Natural killer cell (primary cell): Measurements from ENCODE around the gene CDC42BPG. TPM values are rescaled to one million over a fixed set of nuclear protein-coding genes. Genes with fewer than 3 reads are reported as not detected.
A peak's percentile ranks its signal among the peaks of the same experiment; 100 is the strongest.

ENCODE experiments used
- ATAC-seq, 3 donors: fragments of 150-1000 bp in 2 of 3; fragments of 200-7000 bp in 1 of 3; cut with Tn5 transposase; 1 replicate in 1 of 3; 2 replicates in 2 of 3; pipeline ENCODE4 v1.10.0; 2021; ENCODE audit warnings: mild to moderate bottlenecking in 2 of 3, moderate library complexity in 2 of 3
- DNase-seq, 2 donors: peaks; one replicate each; pipeline versions ENCODE4 v3.0.0 to v3.0.0-alpha.2; 2013 to 2021; ENCODE audit warnings: mixed read lengths in 1 of 2
- H3K27ac ChIP-seq: one replicate; pipeline ENCODE4 v1.5.1; 2013; ENCODE audit warnings: mild to moderate bottlenecking, low read length
- H3K27me3 ChIP-seq: one replicate; pipeline ENCODE4 v1.6.1; 2013; ENCODE audit warnings: low read length; ENCODE audit not compliant: control insufficient read depth, insufficient read depth
- H3K36me3 ChIP-seq: one replicate; pipeline ENCODE4 v1.6.1; 2013; ENCODE audit warnings: low read length; ENCODE audit not compliant: control insufficient read depth, insufficient read depth
- H3K4me1 ChIP-seq: one replicate; pipeline ENCODE4 v1.6.1; 2013; ENCODE audit warnings: low read length; ENCODE audit not compliant: control insufficient read depth, insufficient read depth
- H3K4me3 ChIP-seq: one replicate; pipeline ENCODE4 v1.5.1; 2013; ENCODE audit warnings: low read length
- H3K9me3 ChIP-seq: one replicate; pipeline ENCODE4 v1.6.1; 2013; ENCODE audit warnings: low read length; ENCODE audit not compliant: control insufficient read depth, insufficient read depth
- H3K27ac Mint-ChIP-seq, 2 donors: one replicate each; pipeline ENCODE4 v1.8.0; 2022; ENCODE audit warnings: mild to moderate bottlenecking in 2 of 2, mixed read lengths in 2 of 2, moderate library complexity in 1 of 2
- H3K27me3 Mint-ChIP-seq, 2 donors: one replicate each; pipeline ENCODE4 v1.8.0; 2022; ENCODE audit warnings: low read depth in 2 of 2, mixed read lengths in 2 of 2
- H3K36me3 Mint-ChIP-seq: one replicate; pipeline ENCODE4 v1.8.0; 2022; ENCODE audit warnings: mixed read lengths
- H3K4me1 Mint-ChIP-seq, 2 donors: one replicate each; pipeline ENCODE4 v1.8.0; 2022; ENCODE audit warnings: mixed read lengths in 2 of 2
- H3K4me3 Mint-ChIP-seq: one replicate; pipeline ENCODE4 v1.8.0; 2022; ENCODE audit warnings: mild to moderate bottlenecking, moderate library complexity, mixed read lengths
- H3K9me3 Mint-ChIP-seq, 2 donors: one replicate each; pipeline ENCODE4 v1.8.0; 2022; ENCODE audit warnings: mixed read lengths in 2 of 2
- CTCF ChIP-seq: fragments of 200-600 bp; IDR thresholded peaks from one replicate; pipeline ENCODE4 v1.8.0; 2022; ENCODE audit warnings: antibody characterized with exemption
- whole genome bisulfite sequencing: methylation state at CpG from one replicate; pipeline ENCODE4 v1.1.7; 2013; ENCODE audit warnings: missing lambda C conversion rate; ENCODE audit not compliant: insufficient coverage; 5-methylcytosine and 5-hydroxymethylcytosine counted together
- intact Hi-C: fragments of 100-400 bp; cut with micrococcal nuclease; formaldehyde crosslinking; loops from one replicate; pipeline ENCODE4 v1.14.2; 2022
- total RNA-seq, 4 donors: library from RNA; stranded (reverse); fragments of 120-200 nt in 1 of 4; gene quantifications; one replicate each; pipeline versions ENCODE4 v1.2.3 to v1.2.4, GENCODE V29; 2013 to 2022

The CDC42BPG gene
- total RNA-seq, 3 donors from 2014 or later (not counting 1 experiment from before 2014, with no cell fraction given) = 8.2 to 12.7 (median 10.7) TPM

GRCh38 chr11:64804346-64805210 lies 39.9 kb downstream of the CDC42BPG start:
- Histone ChIP-seq H3K27ac (no peak overlapping the region), H3K4me1 (peaks cover 49% of the 10 kb centered on the region), H3K4me3 (no peak overlapping the region), H3K9me3 (no peaks in the 10 kb centered on the region), H3K27me3 (no peaks in the 10 kb centered on the region), H3K36me3 (peaks cover 12% of the 10 kb centered on the region)
- peak overlapping the region; percentile 92 to 95 for H3K27ac Mint-ChIP-seq
- H3K4me3 Mint-ChIP-seq = peak overlapping the region; percentile 92
- ATAC-seq (no peak), DNase-seq (no peak)
- no peaks in the 10 kb centered on the region for H3K27me3 Mint-ChIP-seq
- TF ChIP-seq CTCF = no peak
- WGBS = 97% methylated on average over 41 of the region's 41 CpGs
- H3K4me1 Mint-ChIP-seq = peaks cover 15 to 25% of the 10 kb centered on the region in 2 donors
- no peaks in the 10 kb centered on the region for H3K9me3 Mint-ChIP-seq
- intact Hi-C loops = no loop called here
- H3K36me3 Mint-ChIP-seq = no peaks in the 10 kb centered on the region

GRCh38 chr11:64803846-64804345 lies 40.6 kb downstream of the CDC42BPG start:
- ATAC-seq = no peak
- H3K9me3 Mint-ChIP-seq = no peaks in the 10 kb centered on the region
- Histone ChIP-seq H3K9me3 (no peaks in the 10 kb centered on the region), H3K4me3 (peak overlapping the region; percentile 60), H3K36me3 (peaks cover 16% of the 10 kb centered on the region), H3K4me1 (peaks cover 42% of the 10 kb centered on the region), H3K27ac (peak overlapping the region; percentile 81), H3K27me3 (no peaks in the 10 kb centered on the region)
- no peak for TF ChIP-seq CTCF
- 60% methylated on average over 15 of the region's 15 CpGs for WGBS
- peaks cover 10 to 20% of the 10 kb centered on the region in 2 donors for H3K4me1 Mint-ChIP-seq
- peak overlapping the region; percentile 92 for H3K4me3 Mint-ChIP-seq
- DNase-seq = no peak
- no peaks in the 10 kb centered on the region for H3K36me3 Mint-ChIP-seq
- peak overlapping the region; percentile 92 to 95 for H3K27ac Mint-ChIP-seq
- H3K27me3 Mint-ChIP-seq = no peaks in the 10 kb centered on the region
- intact Hi-C loops = no loop called here

- H3K27me3 ChIP-seq = no peaks in the 10 kb centered on the region
- Mint-ChIP-seq H3K9me3 (no peaks in the 10 kb centered on the region), H3K4me1 (peaks cover 10 to 20% of the 10 kb centered on the region in 2 donors), H3K27me3 (no peaks in the 10 kb centered on the region), H3K27ac (peak within 1 kb of the TSS; percentile 92 to 95), H3K4me3 (peak within 1 kb of the TSS; percentile 92), H3K36me3 (no peaks in the 10 kb centered on the region)
- ATAC-seq = peak; percentile 96 to 98 (median 97)
- H3K4me1 ChIP-seq = peaks cover 42% of the 10 kb centered on the region
- under 1% methylated on average over 57 of the region's 58 CpGs for WGBS
- H3K4me3 ChIP-seq = peak within 1 kb of the TSS; percentile 60
- intact Hi-C loops = no loop called here
- no peaks in the 10 kb centered on the region for H3K9me3 ChIP-seq
- peak; percentile 16 for TF ChIP-seq CTCF
- H3K27ac ChIP-seq = peak within 1 kb of the TSS; percentile 81
- H3K36me3 ChIP-seq = peaks cover 16% of the 10 kb centered on the region
- DNase-seq = peak; percentile 91 to 95
Observed at GRCh38 chr11:64803158-64803845, 41.2 kb downstream of the CDC42BPG start, which contains the start of gene MAP4K2. Gene MAP4K2 (minus strand): TSS chr11:64803214. CDS start chr11:64803149, 65 bp downstream.
